Stimulated activated CD4-positive, alpha-beta T cell treated with anti-CD3 and anti-CD28 coated beads, Interleukin-4, amount 100 ng/mL, for 24 hours (primary cell): ENCODE measurements around the gene MYOM3.
"Not testable (repeated sequence)": the region's sequence is repeated elsewhere in the genome, so short reads cannot be mapped to it uniquely, and the experiment has no call there.

Source experiments
- DNase-seq: peaks from one replicate; pipeline ENCODE4 v3.0.0-alpha.2; 2020

MYOM3 gene

DNA sequence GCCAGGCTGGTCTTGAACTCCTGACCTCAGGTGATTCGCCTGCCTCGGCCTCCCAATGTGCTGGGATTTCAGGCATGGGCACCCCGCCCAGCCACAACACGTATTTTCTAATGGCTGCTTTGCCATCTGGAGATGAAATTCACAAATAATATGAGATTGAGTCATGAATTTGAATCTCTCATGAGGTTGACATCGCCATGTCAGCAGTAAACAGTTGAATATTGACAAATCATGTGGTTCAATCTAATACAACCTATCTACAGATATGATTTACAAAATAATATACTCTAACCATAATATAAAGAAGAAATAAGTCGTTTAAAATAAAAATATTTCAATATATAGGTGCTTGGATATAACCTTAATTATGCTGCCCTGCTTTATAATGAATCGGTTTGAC is 42.1 kb downstream of the MYOM3 start:
- no peak for DNase-seq

DNA sequence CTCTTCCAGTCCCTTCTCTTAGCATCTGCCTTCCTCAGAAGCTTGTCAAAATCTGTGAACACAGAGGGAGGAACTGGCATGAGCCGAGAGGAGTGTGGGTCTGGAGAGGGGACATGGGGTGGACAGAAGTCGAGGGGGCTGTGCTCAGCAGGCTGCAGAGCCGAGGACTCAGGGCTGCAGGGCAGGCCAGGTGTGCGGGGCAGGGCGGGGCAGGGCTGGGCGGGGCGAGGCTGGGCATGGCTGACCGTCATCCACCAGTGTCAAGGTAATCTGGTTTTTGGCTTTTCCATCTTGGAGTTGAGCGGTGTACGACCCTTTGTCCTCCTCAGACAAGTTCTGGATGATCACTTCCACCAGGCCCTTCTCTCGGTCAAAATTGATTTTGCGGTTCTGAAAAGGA is 44.0 kb downstream of the MYOM3 start:
- no peak for DNase-seq

DNA sequence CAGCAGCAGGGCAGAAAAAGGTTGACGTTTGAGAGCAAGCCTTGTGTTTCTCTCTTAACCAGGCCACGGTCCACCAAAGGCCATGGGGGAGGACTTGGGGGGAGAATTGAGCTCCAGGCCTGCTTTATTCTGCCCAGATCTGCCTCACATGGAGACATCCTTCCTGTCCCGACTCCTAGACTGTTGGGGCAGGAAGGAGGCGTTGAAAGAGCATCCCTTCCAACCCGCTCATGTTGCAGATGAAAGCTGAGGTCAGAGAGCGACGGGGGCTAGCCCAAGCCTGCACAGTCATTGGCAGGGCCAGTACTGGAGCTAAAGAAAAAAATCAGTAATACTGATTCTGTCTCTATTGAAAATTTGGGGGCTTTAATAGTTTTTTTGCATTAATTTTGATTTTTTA is 46.6 kb downstream of the MYOM3 start:
- DNase-seq: no peak

DNA sequence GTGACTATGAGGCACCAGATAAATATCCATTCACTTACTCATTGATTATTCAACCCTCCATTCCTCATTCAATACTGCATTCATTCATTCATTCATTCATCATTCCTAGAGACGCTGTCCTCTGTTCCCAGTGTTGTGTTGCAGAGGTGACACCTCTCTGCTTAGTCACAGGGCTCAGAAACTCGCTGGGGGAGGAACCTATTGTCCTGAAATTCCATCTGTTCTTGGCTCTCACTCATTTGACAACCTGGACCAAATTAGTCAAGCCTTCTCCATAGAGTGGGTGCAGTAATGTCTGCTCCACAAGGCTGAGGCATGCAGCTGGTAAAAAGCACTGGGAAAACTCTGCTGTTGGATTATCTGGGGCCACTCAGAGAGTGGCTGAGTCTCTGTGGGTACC is 49.7 kb downstream of the MYOM3 start:
- DNase-seq: no peak

DNA sequence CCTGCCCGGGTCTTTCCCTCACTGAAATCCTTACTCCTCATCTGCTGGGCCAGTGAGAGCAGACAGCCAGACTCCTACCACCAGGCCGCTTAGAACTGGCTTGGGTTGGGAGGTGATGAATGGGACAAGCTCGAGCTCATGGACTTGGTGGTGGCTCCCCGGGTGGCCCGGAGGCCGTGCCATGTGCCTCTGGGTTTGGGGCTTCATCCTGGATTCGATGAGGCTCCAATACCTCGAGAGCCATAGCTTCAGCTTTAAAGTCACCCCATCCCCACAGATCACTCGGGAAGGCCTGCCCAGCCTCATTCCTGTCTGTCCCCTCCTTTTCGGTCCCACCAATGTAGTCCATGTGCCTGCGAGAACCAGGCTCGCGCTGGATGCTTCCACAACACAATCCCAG is 51.5 kb downstream of the MYOM3 start:
- no peak for DNase-seq

DNA sequence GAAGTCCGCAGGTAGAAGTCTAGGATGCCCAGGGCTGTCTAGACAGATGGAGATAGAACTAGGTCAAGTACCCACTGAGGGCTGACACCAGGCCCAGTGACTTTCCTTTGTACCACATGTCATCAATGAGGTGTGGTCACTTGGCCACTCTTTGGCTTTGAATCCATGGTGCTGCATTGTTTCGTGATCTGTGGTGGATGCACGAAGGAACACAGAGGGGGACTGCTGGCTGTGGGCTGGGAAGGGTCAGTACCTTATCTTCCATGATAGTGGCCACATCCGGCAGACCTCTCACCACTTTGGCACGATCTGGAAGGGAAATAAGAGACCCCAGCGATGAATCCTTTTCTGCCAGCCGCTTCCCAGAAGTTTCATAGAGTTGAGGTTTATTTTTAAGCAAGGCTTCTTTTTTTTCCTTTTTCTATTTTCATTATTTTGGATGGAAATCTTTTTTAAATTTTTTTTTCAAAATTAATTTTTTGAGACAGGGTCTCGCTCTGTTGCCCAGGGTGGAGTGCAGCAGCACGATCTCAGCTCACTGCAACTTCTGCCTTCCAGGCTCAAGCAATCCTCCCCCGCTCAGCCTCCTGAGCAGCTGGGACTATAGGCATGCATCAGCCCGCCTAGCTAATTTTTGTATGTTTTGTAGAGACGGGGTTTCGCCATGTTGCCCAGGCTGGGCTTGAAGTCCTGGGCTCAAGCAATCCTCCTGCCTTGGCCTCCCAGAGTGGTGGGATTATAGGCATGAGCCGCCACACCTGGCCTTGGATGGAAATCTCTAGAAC is 53.1 kb downstream of the MYOM3 start:
- DNase-seq: no peak

DNA sequence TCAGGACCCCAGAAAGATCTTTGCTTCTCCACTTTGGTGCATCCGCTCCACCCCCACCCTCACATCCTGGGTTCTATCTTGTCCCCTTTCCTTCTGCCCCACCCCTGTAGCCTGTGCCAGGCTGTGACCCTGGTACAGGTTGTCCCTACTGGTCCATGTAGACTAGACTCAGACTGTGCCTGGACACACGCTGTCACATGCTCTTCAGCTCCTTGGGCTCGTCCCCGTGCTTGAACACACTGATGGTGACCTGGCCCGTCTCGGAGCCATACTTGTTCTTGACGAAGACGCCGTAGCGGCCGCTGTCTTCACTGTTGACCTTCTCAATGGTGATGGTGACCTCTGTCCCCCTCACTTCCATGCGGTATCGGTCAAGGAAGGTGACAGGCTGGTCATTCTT is 54.8 kb downstream of the MYOM3 start:
- no peak for DNase-seq

DNA sequence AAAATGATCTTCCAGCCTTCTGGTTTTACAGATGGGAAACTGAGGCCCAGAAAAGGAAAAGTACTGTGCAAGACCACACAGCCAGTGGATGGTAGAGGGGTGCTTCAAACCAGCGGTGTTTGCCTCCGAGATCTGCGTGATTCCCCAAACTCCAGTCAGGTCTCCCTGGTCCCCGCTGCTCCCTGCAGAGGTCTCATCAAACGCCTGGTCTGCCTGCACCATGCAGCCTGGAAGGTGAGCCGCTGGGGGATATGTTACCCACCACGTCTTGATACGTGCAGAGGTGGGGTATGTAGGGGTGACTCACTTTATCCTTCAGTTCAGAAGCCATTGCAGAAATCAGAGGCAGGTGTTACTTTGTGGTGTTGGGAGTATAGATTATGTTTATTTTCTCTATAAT is 56.3 kb downstream of the MYOM3 start:
- DNase-seq: no peak

DNA sequence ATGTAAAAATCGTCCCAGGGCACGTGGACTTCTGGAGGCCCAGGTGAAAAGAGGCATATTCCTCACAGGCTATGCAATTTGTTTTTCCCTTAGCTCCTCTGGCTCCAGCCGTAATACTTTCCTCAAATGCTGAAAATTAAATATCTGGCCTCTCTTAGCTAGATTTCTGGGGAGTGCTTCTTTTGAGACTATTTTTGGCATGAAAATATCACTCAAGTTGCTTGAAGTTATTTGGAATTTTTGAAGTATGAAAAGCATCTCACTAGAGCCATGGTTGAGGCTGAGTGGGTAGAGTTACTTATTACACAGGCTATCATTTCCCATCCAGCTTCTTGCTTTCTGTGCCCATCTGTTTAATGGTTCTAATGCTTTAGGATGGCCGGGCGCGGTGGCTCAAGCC is 59.7 kb downstream of the MYOM3 start:
- DNase-seq: no peak

DNA sequence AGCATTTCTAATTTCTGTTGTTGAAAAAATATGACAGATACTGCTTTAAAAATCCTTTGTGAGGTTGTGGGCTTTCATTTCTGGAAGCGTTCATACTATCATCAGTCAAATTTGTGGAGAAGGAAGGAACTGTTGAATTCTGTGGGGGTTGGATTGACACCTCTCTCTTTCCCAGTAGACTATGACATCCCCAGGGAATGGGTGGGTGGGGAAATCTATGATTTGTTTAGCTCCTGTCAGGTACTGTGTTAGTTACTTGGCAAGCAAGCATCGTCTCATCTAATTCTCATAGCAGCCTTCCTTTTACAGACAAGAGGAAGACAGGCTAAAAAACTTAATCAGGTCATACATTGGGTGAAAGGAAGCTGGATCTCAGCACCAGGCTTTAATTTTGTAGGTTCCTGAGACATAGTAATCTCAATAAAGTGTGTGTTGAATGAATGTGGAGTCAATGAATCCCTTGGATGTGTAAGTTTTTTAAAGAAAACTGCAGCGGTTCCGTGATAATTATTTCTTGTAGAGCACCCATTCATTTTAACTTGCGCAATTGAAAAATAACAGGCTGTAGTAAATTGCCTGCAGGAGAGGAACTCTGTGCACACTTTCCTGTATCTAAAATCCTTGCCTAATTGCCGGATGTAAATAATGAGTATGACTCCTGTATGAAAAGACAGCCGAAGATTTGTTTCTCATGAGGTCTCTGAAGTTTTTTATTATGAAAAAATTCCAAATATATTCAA is 60.6 kb downstream of the MYOM3 start:
- no peak for DNase-seq

DNA sequence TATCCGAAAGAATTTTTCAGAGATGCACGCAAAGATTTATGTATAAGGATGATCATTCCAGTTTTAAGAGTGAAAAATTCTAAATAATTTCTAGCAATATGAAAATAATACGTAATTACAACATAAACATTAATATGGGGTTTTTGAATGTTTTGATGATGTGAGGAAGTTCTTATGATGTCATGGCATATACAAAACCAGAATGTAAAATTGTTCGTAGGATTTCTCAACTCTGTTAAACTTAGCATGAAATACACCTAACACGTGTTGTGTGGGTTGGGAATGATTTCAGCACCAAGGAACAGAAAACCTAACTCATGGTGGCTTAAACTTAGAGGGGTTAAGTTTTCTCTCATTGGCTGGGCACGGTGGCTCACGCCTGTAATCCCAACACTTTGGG is 62.2 kb downstream of the MYOM3 start:
- DNase-seq: no peak

DNA sequence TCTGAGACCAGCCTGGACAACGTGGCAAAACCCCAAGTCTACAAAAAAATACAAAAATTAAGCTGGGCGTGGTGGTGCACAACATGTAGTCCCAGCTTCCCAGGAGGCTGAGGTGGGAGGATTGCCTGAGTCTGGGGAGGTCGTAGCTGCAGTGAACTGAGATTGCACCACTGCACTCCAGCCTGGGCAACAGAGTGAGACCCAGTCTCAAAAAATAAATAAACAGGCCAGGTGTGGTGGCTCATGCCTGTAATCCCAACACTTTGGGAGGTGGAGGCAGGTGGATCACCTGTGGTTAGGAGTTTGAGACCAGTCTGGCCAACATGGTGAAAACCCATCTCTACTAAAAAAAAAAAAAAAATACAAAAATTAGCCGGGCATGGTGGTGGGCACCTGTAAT is 63.0 kb downstream of the MYOM3 start:
- DNase-seq: not testable (repeated sequence)

DNA sequence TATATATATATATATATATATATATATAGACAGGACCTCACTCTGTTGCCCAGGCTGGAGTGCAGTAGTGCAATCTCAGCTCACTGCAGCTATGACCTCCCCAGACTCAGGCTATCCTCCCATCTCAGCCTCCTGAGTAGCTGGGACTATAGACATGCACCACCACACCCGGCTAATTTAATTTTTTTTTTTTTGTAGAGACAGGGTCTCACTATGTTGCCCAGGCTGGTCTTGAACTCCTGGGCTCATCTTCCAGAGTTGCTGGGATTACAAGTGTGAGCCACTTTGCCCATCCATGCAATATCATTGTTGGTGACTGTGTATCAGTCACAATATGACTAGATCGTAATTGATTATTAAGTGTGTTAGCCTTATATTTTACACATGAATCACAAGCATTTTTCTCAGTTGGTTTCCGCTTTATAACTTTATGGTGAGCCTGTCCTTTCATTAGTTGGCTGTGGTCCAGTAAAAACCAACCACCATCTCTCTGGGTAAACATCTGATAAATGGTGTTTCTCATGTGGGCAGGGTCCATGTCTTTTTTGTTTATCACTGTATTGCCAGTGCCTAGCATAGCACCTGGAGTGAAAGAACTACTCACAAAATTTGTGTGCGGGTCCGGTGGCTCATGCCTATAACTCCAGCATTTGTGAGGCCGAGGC is 63.6 kb downstream of the MYOM3 start:
- no peak for DNase-seq

DNA sequence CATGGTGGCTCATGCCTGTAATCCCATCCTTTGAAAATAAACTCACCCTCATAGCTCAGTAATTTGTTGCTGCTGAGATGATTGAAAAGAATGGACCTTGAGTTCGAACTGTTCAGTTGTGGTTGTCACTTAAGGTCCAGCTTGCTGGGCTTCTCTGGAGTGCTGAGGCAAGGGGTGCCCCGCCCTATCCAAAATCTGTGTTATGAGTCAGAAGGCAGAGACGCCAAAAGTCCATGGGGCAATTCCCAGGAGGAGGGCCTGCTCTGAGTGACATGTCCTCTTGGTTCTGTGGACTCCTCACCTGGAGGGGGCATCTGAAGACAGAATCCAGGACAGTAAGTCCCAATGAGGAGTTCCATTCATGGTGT is 64.8 kb downstream of the MYOM3 start:
- no peak for DNase-seq

DNA sequence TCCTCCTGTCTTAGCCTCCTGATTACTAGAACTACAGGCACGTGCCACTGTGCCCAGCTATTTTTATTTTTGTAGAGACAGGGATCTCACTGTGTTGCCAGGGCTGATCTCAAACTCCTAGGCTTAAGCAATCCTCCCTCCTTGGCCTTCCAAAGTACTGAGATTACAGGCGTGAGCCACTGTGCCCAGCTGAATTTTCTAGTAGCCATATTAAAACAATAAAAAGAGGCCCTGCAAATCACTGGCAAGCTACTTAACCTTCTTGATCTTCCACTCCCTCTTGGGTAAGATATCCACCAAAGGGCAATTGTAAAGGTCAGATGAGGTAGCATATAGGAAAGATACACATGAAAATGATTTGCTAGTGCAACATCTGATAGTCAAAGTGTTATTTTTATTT is 66.2 kb downstream of the MYOM3 start:
- DNase-seq: no peak

DNA sequence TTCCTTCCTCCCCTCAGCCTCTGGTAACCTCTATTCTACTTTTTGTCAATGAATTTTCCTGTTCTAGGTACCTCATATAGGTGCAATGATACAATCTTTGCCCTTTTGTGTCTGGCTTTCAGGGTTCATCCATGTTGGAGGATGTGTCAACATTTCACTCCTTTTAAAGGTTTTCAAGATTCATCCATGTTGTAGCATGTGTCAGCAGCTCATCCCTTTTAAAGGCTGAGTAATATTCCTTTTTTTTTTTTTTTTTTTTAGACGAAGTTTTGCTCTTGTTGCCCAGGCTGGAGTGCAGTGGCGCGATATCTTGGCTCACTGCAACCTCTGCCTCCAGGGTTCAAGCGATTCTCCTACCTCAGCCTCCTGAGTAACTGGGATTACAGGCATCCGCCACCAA is 67.3 kb downstream of the MYOM3 start:
- not testable (repeated sequence) for DNase-seq

DNA sequence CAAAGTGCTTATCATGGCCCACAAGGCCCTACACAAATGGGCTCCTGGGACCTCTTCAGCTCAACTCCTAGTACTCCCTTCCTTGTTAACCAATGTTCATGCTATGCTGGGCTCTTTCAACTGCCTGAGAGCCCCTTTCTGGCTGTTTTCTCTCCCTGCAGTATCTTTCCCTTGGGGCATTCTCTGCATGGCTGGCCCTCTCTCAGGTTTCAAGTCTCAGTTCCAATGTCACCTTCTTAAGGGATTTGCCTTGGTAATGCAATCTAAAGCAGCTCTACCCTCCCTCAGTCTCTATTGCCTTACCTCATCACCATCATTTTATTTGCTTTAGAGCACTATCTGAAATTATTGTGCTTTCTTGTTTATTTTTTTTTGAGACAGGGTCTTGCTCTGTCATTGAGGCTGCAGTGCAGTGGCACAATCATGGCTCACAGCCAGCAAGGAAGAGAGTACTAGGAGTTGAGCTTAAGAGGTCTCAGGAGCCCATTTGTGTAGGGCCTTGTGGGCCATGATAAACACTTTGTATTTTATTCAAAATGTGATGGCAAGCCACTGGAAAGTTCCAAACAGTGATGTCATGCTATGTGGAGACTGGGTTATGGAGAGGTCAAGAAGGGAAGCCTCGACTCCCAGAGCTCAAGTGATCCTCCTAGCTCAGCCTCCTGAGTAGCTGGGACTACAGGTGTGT is 68.4 kb downstream of the MYOM3 start:
- no peak for DNase-seq

DNA sequence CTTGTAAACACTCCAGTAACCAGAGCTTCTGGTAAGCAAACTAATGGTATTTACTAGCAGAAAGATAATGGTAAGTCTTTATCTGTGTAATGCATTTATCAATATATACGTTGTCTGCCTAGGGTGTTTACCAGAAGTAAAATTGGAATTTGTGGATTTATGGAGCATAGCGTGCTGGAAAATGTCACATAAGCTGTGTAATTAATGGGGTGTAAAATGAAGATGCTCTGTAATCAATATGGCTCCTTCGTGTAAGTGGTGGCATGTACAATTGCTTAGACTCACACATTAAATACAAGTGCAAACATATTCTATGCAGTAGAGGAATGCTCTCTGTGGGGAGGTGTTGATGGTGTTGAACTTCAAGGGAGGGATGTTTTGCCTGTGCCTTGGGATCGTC is 69.6 kb downstream of the MYOM3 start:
- DNase-seq: no peak

DNA sequence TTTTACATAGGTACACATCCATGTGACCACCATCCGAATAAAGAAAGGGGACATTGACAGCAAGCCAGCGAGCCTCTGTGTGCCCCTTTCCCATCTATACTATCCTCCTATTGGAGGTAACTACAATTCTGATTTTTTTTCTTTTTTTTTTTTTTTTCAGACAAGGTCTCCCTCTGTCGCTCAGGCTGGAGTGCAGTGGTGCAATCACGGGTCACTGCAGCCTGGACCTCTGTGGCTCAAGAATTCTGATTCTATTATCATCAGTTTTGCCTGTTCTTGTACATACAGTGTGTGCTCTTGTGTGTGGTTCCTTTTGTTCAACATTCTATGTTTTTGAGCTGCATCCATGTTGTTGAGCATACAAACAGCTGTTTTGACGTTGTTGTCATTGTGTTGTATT is 75.8 kb downstream of the MYOM3 start:
- no peak for DNase-seq

DNA sequence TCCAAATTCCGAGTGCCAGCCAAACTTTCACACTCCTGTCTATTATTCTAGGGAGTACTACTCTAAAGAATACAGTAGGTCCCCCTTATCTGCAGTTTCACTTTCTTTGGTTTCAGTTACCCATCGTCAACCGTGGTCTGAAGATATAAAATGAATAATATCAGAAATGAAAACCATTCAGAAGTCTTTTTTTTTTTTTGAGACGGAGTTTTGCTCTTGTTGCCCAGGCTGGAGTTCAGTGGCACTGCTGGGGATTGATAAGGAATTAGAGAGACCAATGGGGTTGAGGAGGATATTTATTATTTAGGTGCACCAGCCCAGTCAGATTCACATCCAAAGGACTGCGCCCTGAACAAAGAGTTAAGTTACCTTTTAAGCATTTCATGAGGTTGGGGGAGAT is 79.0 kb downstream of the MYOM3 start:
- DNase-seq: no peak

DNA sequence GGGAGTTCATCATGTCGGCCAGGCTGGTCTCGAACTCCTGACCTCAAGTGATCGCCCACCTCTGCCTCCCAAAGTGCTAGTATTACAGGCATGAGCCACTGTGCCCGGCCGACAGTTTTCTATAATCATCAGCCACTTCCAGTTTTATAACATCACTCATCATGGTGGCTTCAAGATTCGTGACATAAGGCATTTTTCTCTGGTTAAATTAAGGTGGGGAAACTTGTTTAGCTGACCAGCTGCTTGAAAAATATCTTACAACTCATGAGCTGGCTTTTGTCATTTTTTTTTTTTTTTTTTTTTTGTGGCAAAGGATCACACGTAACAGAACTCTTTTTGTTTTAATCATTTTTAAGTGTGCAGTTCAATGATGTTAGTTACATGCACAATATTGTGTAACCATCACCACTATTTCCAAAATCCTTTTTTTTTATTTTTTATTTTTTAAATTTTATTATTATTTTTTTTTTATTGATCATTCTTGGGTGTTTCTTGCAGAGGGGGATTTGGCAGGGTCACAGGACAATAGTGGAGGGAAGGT is 80.9 kb downstream of the MYOM3 start:
- not testable (repeated sequence) for DNase-seq

DNA sequence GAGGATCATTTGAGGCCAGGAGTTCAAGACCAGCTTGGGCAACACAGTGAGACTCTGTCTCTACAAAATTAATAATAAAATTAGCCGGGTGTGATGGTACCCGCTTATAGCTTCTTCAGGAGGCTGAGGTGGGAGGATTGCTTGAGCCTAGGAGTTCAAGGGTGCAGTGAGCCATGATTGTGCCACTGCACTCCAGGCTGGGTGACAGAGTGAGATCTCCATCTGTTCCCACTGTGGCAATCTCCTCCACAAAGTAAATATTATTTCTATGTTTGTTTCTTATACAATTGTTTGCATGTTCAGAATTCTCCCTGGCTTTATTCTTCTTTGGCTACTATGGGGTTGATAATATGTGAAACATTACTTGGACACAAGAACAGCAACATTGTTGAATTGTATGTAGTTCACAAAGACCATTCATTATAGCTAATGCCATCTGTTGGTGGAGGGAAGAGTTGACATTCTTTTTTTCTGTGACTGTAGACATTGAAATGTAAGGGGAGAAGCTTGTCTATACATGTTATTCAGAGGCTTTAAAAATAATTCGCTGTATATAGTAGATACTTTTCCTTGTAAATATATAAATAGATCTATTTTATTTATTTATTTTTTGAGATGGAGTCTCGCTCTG is 84.0 kb downstream of the MYOM3 start:
- no peak for DNase-seq
